Measurements from ENCODE around the gene SPIB. TPM values are rescaled to one million over a fixed set of nuclear protein-coding genes. Genes with fewer than 3 reads are reported as not detected.
"Not testable (repeated sequence)": the region's sequence is repeated elsewhere in the genome, so short reads cannot be mapped to it uniquely, and the experiment has no call there.

Gene SPIB
- total RNA-seq, 1 donor from 2014 or later, result not detected

DNA sequence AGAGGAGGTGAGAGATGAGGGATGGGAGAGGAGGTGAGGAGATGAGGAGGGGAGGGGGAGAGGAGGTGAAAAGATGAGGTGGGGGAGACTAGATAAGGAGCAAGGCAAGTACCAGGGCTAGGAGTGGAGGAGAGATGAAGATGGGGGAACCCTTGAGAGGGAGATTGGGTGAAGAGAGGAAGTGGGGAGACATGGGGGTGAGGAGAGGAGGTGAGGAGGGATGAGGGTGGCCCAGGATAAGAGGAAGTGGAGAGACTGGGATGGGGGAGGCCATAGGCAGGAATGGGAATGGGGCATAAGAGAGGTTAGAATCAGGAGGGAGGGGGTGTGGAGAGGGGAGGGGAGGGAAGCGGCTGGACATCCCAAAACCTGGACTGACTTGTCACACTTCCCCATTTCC, 40.9 kb downstream of the SPIB start:
- ATAC-seq (ENCODE audit: poor library complexity) (no peak), DNase-seq (no peak)
- intact Hi-C loops (cut with DNase I), result loop anchor here (5.0 kb wide), 1 partner anchor 92 kb away; the partner anchor contains the start of gene NAPSA

DNA sequence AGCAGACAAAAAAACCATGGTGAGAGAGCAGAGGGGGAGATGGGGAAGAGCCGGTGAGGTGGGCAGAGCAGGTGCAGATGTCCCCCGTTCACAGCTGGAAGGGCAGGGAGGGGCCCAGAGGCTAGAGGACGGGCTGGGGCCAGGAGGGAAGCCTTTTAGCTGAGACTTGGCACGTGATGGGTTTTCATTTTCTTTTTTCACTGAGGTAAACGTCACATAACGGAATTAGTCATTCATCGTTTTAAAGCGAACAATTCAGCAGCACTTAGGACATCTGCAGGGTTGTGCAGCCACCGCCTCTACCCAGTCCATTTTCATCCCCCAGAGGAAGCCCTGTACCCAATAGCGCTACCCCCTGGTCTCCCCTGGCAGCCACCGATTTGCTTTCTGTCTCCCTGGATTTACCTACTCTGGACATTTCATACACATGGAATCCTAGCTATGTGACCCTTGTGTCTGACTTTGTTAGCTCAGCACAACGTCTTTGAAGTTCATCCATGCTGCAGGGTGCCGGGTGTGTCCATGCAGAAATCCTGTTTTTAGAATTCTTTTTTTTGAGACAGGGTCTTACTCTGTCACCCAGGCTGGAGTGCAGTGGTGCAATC, 41.5 kb downstream of the SPIB start:
- intact Hi-C loops (cut with DNase I), result loop anchor here (5.0 kb wide), 1 partner anchor 93 kb away; the partner anchor contains the start of gene NAPSA
- ATAC-seq (ENCODE audit: poor library complexity), result no peak
- no peak for DNase-seq

DNA sequence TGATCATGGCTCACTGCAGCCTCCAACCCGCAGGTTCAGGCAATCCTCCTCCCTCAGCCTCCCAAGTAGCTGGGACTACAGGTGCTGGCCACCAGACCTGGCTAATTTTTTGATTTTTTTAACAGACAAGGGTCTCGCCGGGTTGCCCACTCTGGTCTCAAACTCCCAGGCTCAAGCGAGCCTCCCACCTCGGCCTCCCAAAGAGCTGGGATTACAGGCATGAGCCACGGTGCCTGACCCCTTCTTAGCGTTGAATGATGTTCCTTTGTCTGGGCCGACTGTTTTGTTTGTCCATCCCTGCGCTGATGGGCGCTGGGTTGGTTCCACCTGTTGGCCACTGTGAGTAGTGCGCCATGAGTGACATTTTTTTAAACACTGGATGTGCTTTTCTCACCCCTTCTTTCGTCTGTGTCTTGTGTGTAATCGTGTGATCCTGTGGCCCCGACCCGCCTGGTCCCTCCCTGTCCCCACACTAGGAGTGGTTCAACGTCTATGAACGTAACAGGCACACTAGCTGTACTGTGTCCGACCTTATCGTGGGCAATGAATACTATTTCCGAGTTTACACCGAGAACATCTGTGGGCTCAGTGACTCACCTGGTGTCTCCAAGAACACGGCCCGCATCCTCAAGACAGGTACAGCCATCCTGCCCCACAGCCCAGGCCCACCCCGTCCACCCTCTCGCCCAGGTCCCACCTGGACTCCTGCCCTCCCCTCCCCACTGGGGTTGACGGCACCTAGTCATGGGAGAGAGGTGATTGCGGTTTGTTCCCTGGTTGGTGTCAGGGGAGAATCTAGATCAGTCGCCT, 42.5 kb downstream of the SPIB start:
- peak; percentile 60 for DNase-seq
- intact Hi-C loops (cut with DNase I), result loop anchor here (5.0 kb wide), 1 partner anchor 94 kb away; the partner anchor contains the start of gene NAPSA
- ATAC-seq (ENCODE audit: poor library complexity), result peak; percentile 86

DNA sequence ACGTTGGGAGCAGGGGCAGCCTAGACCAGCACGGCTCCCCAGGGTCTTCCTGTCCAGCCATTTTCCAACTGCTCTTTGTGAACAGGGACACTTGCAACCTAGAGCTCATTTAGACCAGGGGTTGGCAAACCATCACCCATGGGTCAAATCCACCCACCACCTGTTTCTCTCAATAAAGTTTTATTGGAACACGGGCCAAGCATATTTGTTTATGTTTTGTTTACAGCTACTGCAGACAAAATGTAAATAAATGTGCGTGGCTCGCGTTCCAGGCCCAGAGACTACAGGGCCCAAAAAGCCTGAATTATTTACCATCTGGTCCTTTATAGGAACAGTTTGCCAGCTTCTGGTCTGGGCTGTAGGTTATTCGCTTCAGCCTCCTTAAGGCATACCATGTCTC, 44.2 kb downstream of the SPIB start:
- intact Hi-C loops (cut with DNase I), result loop anchor here (5.0 kb wide), 1 partner anchor 96 kb away; the partner anchor contains the start of gene NAPSA
- DNase-seq (no peak), ATAC-seq (ENCODE audit: poor library complexity) (no peak)

DNA sequence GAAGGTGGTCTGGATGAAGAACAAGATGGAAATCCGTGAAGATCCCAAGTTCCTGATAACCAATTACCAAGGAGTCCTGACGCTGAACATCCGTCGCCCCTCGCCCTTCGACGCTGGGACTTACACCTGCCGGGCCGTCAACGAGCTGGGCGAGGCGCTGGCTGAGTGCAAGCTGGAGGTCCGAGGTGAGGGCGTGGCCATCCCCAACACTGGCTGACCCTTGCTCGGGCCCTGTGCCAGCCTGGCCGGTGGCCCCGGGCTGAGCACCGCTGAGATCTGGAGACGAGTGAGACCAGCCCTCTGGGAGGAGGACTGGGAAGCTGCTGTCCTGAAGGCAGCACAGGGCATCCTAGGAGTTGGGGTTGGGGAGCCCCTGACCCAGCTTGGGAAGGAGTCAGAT, 45.6 kb downstream of the SPIB start:
- intact Hi-C loops (cut with DNase I), result loop anchor here (5.0 kb wide), 1 partner anchor 97 kb away; the partner anchor contains the start of gene NAPSA
- no peak for DNase-seq
- no peak for ATAC-seq (ENCODE audit: poor library complexity)

DNA sequence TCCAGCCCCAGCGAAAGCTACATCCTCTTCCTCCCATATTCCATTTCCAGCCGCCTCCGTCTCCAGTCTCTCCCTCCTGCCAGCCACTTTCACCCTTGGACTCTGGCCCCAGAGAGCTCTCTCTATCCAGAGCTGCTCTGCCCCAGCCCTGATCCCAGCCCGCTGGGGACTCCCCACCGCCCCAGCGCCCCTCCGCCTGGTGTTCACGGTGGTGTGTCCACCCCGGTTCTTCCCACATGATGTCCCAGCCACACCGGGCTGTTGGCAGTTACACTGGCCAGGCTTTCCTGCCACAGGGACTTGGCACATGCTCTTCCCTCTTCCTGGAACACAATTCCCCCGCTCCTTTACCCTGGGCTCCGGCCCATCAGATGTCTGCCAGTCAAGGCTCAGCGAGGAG, 46.3 kb downstream of the SPIB start:
- ATAC-seq (ENCODE audit: poor library complexity) (no peak), DNase-seq (no peak)
- intact Hi-C loops (cut with DNase I), result loop anchor here (5.0 kb wide), 1 partner anchor 98 kb away; the partner anchor contains the start of gene NAPSA

DNA sequence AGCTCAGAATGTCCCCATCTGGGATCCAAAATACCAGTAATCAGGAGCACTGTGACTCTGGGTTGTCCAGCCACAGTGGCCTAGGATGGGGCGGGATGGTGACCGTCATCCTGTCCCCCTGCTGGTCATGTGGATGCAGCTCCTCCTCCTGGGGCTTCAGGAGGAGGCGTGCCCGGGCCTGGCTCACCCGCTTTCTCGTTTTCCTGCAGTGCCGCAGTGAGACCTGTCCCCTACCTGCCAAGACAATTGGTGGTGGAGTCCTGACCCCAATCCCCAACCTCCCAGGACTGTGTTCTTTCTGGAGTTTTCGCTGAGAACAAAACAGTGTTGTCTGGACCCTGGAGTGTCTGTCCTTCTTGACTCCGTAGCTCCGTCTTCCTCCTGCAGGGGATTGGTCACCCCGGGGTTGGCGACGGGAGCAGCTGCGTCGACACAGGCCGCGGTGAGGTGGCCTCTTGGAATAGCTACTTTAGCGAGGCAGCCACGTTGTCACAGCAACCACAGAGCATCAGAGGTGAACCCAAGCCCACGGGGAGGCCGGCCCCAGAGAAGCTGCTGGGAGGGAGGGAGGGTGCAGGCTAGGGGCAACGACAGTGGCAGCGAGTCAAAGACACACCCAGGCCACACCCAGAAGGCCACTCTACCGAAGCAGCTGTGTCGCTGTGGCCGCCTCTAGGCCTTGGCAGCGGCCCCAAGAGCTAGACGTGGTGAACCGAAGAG, 47.4 kb downstream of the SPIB start:
- ATAC-seq (ENCODE audit: poor library complexity) (no peak), DNase-seq (no peak)
- intact Hi-C loops (cut with DNase I), result no loop called here

DNA sequence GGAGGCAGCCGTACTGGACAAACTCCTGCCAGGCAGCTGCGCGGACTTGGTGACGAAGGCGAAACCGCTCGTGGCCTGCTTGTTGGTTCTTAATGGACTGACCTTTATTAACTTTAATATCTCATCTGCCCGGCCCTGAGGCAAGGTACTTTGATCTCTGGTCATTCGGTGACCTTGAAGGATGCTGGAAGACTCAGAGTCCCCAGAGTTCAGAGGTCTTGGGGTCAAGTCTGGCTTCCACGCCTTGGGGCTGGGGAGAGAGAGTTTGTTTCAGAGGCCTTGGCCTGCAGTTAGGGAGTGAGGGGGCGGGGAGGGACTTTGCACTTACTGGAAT, 47.9 kb downstream of the SPIB start:
- ATAC-seq (ENCODE audit: poor library complexity) (no peak), DNase-seq (no peak)
- intact Hi-C loops (cut with DNase I), result no loop called here

DNA sequence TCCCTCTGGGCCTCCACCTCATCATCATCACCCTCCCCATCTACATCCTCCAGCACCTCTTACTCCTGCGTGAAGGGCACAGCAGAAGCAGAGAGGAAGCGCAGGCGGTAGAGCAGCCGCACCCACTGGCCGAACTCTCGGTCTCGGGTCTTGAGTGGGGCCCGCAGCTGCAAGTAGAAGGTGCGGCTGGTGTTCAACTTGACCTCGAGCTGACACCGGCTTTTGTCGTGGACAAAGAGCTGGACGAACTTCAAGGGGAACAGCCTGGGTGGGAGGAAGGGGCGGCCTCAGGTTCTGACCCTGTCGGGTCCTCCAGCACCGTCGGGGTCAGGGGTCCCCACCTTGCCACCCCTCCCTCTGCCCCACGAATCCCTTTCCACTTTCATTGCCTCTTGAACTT, 48.8 kb downstream of the SPIB start:
- ATAC-seq (ENCODE audit: poor library complexity), result no peak
- intact Hi-C loops (cut with DNase I), result no loop called here

DNA sequence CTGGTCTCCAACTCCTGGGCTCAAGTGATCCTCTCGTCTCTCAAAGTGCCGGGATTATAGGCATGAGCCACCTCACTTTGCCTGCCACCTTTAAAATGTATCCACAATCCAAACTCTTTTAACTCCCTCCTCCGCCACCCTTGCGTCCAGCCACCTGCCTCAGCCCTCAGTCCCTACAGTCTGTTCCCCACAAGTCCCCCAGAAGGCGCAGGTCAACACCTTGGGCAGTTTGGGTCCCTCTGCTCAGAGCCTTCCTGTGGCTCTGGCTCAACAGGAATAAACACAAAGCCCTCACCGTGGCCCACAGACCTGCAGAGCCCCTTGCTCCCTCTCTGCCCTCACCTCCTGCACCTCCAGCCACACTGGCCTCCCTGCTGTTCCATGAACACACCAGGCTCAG, 50.1 kb downstream of the SPIB start:
- intact Hi-C loops (cut with DNase I), result no loop called here
- no peak for ATAC-seq (ENCODE audit: poor library complexity)
- DNase-seq, result no peak

More for the DNA sequence above, 48.8 kb downstream of the SPIB start:
- no peak for DNase-seq

DNA sequence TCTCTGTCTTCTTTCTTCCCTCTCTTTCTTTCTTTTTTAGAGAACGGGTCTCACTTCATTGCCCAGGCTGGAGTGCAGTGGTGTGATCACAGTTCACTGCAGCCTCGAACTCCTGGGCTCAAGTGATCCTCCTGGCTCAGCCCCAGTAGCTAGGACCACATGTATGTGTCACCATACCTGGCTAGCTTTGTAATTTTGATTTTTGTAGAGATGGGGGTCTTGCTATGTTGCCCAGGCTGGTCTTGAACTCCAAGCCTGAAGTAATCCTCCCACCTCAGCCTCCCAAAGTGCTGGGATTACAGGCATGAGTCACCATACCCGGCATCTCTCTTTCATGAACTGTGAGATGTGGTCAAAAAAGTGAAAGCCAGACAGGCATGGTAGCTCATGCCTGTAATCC, 54.6 kb downstream of the SPIB start:
- intact Hi-C loops (cut with DNase I); ATAC-seq (ENCODE audit: poor library complexity); DNase-seq: not testable (repeated sequence)

DNA sequence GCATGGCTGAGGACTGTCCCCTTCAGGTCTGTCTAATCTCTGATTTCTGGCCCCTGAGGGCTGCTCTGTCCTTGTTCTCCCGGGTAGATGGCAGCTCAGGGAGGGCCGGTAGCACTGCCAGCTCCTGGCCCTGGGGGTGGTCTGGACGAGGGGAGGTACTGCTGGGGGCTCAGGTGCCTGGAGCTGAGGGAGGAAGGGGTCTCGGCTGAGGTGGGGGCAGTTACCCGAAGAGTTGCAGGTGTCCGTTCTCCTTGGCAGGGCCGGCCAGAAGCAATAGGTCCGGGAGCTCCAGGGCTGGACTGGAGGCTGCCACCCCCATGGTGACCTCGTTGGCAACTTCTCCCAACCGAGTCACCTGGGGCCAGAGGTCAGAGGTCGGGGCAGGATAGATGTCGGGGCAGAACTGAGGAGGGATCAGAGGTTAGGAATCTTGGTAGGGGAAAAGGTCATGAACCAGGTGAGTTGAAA, 56.4 kb downstream of the SPIB start:
- DNase-seq (no peak), ATAC-seq (ENCODE audit: poor library complexity) (no peak)
- intact Hi-C loops (cut with DNase I), result no loop called here

DNA sequence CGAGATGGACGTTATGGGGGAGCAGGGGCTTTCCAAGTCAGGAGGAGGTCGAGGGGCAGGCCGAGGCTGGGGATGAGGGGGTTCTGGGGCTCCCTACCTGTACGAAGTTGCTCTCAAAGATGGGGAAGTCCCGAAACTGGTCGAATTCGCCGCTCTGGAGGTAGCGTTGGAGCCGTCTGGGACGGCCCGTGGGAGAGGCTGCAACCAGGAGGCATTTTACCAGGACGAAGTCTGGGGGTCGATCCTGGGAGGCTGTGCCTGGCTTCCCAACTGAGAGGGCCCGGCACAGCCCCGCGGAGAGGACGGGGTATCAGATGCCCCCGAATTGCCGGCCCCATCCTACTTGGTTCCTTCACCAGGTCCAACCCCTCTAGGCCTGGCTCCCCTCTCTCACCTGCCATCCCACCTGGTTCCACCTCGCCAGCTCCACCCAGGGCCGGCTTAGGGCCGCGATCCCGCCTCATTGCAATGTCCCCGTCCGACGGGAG, 57.0 kb downstream of the SPIB start:
- ATAC-seq (ENCODE audit: poor library complexity) (no peak), DNase-seq (no peak)
- intact Hi-C loops (cut with DNase I), result no loop called here

DNA sequence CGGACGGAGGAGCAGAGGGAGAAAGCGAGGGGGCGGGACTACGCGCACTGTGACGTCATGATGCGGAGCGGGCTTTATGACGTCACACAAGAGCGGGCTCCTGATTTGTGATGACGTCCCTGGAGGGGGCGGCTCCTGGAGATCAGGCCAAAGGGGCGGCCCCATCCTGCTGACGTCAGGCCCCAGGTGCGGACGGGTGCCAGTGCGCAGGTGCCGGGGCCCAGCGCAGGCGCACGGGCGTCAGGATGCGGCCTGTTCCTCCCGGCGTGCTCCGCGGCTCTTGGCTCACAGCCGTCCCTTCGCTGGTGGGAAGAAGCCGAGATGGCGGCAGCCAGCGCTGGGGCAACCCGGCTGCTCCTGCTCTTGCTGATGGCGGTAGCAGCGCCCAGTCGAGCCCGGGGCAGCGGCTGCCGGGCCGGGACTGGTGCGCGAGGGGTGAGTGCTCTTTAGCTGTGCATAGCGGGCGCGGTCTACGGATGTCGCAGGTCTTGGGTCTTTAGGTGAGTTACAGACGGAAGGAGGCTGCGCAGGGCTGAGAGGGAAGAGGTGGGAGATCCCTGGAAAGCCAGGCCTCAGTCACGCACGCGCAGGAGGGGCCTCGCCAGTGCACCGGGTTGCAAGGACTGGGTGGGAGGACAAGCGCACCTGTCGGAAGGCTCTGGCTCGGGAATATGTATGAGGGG, 57.6 kb downstream of the SPIB start, which contains the start of the genes EMC10 and GARIN5A:
TSS of gene EMC10 (plus strand) at position 284 of the 683 bp plus-strand sequence. CDS start at position 322, 38 bp downstream.
TSS of gene GARIN5A (minus strand) at position 625 of the 683 bp plus-strand sequence. CDS start at position 165, 460 bp downstream.
- intact Hi-C loops (cut with DNase I), result no loop called here
- ATAC-seq (ENCODE audit: poor library complexity), result peak; percentile 98

DNA sequence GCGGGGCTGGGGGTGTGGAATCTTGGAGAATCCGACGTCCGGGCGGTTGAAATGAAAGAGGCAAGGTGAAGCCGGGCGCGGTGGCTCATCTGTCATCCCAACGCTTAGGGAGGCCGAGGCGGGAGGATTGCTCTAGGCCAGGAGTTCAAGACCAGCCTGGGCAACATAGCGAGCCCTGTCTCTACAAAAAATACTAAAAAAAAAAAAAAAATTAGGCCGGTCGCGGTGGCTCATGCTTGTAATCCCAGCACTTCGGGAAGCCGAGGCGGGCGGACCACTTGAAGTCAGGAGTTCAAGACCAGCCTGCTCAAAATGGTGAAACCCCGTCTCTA, 58.1 kb downstream of the SPIB start:
- intact Hi-C loops (cut with DNase I), result no loop called here
- no peak for ATAC-seq (ENCODE audit: poor library complexity)
- DNase-seq, result no peak

More for the DNA sequence above, 57.6 kb downstream of the SPIB start, which contains the start of the genes EMC10 and GARIN5A:
- peak; percentile 94 for DNase-seq

DNA sequence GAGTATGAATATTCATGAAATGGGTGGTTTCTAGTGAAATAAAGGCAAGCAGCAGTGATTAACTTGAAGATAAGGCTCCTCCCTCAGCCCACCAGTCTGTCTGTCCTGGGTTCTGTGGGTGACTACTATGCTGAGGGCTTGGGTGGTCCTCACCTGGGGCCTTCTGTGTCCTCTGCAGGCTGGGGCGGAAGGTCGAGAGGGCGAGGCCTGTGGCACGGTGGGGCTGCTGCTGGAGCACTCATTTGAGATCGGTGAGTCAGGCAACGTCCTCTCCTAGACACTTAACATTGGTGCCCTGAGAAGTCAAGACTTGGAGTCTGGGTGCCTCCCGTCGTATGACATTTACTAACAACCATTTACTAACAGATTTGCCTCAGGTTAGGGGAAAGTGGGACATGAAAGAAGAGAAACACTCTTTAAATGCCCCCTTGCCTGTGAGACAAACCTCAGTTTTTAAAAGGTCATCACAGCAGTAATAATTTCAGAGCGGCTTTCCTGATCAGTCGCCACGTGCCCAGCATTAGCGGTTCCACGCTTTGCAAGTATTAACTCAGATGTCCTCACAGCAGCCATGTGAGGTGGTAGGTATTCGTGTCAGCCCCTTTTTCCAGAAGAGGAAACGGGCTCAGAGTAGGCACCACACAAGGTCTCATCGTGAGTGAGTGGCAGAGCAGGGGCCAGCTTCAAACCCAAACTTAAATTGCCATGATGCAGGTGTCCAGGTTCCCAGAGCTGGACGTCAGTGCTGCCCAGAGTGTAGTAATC, 59.2 kb downstream of the SPIB start:
- DNase-seq (no peak), ATAC-seq (ENCODE audit: poor library complexity) (no peak)
- intact Hi-C loops (cut with DNase I), result no loop called here

DNA sequence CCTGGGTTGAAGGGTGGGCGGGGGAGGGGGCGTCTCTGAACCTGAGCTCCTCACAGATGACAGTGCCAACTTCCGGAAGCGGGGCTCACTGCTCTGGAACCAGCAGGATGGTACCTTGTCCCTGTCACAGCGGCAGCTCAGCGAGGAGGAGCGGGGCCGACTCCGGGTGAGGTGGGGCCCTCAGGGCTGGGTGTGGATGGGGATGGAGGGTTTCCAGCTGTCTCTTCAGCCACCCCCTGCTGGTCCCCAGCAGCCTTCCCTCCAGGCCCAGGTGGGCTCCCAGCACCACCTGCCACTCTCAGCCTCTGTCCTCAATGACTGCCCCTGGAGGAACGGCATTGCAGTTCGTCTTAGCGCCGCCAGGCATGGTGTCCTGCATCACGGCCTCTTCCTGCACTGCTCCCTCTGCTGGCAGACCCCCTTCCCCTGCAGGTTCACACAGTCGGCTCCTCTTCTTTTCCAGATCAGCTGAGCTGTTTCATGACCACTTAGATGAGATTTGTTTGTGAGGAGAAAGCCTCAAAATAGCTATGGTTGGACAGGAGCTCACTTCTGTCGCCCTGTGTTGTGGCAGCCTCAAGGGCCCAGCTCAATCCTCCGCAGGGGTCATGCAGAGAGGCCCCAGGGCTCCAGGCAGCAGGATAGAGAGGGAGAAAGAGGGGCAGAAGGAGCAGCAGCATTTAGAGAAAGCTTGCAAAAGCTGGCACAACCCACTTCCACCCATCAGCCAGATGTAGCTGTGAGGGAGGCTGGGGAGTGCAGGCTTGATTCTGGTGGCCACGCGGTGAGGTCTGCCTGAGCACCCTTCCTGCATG, 60.4 kb downstream of the SPIB start:
- intact Hi-C loops (cut with DNase I), result no loop called here
- no peak for ATAC-seq (ENCODE audit: poor library complexity)
- DNase-seq, result no peak

All from Right ventricle myocardium superior (tissue), 1 donor.